NCI-H2171 treated with DMSO at 0.1 percent for 48 hours (cell line): ENCODE results near the gene POU2AF1.

Experiments
- DNase-seq: peaks from one replicate; lab custom pipeline; 2025; lab: John Stamatoyannopoulos, UW

POU2AF1 gene

DNA sequence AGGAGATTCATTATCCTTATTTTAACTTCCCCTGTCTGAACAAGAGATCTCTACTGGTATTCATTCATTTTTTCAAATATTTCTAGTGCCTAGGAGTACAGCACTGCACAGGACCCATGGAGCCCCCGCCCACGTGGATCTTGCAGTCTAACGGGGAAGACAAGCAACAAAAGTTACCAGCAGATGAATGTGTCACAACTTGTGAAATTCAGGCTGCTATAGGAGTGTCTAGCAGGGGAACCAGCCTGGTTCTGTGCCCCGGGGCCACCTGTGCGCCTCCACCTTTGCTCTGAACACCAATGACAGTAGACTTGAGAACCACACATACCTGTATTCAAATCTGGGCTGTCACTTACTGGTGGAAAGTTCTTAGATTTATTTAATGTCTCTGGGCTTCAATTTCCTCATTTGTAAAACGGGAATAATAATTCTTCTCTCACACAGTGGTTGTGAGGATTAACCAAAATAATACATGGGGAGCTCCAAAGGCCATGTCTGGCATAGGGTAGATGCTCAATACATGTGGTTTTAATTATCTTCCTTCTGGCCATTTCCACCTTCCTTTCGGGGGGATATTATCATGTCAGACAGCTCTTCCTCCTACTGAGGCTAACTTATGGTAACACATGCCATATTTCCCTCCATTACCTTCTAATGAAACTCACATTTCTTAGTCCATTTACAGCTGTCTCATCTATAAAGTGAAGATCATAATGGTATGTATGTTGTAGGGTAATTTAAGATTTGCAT, 17.8 kb downstream of the POU2AF1 start:
- no peak for DNase-seq

DNA sequence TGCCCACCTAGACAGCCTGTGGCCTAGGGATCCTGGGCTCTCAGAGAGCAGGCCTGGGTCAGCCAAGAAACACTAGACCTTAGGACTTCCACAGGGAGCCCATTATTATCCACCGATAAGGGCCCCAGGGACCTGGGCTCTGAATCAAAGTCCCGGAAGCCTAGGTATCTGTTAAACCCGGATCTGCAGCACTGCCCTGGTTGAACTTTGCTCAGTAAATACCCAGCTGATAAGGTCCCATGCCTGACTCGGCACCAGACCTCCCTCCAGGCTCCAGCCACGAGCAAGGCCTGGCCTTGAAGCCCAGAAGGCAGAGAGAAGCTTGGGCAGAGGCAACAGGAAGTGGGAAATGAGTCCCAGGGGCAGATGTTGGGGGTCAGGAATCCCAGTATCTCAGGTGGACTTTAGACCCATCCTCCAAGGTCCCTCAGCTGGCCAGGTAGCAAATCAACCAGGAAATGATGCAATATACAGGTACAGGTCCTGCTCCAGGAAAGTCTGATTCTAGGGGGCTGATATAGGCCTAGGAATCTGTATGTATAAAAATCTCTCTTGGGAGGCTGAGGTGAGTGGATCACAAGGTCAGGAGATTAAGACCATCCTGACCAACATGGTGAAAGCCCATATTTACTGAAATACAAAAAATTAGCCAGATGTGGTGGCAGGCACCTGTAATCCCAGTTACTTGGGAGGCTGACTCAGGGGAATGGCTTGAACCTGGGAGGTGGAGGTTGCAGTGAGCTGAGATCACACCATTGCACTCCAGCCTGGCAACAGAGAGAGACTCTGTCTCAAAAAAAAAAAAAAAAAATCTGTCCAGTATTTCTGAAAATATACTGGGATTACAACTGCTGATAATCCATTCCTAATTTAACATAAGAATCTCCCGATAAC, 18.7 kb downstream of the POU2AF1 start:
- no peak for DNase-seq

DNA sequence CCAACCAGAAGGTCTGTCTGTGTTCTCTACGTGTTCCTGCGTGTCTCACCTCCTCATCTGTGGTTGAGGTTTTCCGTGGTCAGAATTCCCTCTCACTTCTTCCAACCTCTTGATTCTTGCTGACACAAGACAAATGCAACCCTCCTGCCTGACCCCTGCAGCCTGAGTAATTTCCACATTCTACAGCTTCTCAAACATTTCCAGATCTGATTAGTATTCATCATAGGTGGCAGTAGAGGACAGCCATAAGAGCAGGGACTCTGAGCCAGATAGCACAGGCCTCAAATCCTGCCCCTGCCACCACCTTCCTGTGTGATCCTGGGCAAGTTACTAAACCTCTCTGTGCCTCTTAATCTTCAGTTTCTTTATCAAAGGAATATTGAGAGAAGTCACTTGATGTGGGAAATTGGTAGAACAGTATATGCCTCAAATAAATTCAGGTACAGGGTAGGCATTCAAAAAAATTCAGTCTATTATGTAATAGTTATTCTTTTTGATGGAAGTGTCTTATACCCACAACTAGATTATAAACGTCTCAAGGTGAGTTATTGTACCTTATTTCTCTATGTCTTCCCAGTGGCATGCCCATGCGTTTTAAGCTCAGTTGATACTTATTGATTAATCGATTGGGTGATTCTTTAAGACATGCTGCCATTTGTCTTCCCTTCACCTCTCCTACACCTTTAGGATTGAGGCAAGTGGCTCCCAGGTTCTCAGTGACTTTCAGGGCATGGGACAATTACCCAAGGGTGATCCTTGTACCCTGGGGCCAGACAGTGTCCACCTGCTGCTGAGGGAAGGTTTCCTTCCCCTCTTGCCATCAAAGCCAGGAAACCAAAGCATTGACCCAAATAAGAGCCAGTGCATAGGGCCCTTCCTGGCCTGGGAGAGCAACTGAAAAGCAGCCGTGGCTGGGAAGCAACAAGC, 19.6 kb downstream of the POU2AF1 start:
- DNase-seq: peak; percentile 14

DNA sequence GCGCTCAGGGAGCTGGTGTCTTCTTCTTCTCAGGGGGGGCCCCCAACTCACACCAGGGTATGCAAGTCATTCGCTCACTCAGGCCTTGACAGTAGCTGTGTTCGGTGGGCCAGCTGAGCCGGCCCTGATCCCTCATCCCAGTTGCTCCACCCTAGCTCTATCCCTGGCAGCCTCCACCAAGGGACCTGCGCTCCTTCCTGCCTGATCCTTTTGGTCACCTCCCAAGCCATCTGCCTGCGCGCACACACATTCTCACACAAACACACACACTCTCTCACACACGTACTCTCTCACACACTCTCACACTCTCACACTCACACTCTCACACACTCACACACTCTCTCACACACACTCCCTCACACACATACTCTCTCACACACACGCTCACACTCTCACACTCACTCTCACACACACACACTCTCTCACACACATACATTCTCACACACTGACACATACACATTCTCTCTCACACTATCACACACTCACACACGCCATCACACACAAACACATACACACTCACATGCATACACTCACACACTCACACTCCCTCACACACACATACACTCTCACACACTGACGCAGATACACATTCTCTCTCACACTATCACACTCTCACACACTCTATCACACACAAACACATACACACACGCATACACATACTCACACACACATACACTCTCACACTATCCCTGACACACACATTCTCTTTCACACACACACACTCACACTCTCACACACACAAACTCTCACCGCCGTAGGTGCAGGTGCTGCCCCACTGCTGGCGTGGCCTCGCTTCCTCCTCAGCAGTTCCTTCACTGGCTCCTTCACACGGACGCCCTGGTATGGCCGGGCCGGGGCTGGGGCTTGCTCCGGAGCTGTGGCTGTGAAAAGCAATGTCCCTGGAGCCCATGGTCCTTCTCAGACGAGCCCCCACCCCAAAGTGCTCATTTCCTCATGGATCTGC, 20.8 kb downstream of the POU2AF1 start:
- DNase-seq: no peak

DNA sequence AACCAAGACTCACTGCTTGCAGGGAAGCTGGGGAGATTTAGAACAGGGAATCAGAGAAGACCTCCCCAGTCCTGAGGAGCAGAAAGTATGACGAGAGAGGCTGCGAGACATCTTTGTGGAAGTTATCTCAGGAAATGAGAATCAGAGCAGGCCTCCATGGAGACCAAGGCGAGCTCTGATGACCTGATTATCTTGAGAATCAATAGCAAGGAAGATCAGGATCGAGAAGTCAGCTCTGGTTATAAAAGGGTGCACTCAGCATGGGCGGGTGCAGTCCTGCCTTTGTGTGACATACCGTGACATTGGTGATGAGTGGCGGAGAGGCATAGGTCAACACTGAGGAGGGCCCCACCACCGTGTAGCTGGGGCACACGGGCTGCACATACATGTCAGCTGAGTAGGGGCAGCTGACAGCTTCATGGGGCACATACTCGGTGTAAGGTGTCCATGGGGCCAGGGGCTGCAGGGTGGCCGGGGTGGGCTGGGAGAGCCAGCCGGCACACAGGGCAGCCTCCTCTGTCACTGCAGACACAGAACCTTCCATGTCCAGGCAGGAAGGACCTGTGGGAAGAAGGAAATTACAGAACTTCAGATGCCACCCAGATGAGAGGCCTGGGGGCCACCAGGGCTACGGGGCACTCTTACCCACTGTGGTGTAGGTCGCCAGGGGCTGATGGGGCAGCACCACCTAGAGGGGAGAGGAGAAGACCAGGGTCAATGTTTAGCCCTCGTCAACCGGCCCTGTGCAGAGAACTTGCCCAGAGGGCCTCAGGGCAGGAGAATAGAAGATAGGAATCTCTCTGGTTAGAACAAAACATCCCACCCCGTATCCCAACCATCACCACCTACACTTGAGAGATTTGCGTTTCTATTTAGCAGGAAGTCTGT, 21.7 kb downstream of the POU2AF1 start:
- DNase-seq: no peak

DNA sequence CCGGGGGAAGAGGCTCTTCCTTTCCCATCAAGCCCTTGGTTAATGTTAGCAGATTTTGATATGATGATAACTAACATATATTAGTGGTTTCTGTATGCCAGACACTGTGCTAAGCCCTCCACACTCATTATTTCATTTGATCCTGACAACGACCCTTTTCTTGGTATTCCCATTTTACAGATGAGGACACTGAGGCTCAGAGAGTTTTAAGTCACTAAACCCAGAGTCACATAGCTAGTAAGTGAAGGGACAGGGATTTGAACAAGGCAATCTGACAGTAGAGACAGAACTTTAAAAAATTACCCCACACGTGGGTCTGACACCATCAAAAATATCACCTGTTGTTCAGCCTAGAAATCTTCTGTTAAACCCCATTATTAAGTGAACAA, 22.4 kb downstream of the POU2AF1 start:
- no peak for DNase-seq

DNA sequence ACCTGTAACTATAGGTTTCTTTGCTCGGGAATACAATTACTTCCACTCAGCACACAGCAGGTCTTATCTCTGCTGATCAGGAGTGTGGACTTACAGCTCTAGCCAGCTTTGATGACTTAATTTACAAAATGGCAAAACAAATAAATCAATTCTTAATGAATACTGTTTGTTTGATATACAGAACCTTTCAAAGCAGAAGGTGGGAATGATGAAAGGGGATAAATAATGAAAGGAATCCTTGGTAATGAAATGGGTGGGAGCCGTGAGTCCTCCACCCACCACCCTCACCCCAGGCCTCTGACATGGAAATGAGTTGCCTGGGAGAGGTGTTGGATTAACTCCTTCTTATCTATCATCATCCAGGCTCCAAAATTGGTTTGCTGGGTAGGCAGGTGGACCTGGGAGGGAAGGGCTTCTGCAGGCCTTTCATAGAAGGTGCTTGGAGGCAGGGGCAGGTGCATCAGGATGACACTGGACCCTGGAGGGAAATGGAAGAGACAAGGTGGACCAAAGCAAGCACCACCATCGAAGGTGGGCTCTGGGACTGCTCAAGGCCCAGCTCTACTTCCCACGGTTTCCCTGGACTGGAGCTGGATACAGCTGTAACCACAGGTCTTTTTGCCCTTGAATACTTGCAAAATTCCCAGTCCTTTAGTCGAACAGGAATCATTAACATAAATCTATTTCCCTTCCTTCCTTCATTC, 23.0 kb downstream of the POU2AF1 start:
- DNase-seq: no peak

DNA sequence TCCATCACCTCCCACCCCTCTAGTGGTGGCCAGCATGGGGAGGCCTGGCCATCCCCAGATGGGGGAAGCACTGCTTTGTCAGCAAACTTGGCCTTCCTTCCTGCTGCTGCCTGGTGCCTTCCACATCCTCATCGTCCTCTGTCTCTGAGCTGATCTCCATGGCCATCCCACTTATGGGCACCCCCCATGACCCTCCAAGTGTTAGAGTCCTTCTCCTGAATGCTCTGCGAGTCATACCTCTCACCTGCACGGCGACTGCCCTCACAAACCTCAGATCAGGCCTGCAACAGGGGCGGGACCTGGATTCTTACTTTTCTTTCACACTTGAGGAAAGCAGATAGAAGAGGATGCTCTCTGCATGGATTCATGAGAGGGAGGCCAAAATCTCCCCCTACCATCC, 24.0 kb downstream of the POU2AF1 start:
- no peak for DNase-seq

DNA sequence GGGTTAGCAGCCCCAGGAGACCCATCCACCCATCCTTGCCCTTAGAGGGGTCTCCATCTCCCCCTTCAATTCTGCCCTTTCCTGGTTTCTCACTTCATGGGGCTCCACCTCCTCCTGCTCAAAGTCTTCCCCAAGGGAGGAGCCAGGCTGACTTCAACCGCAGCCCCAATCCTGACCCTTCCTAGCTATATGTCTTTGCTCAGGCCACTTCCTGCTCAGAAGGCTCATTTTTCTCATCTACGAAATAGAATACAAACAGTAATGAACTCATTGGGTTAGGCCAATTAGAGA, 24.5 kb downstream of the POU2AF1 start:
- DNase-seq: no peak

DNA sequence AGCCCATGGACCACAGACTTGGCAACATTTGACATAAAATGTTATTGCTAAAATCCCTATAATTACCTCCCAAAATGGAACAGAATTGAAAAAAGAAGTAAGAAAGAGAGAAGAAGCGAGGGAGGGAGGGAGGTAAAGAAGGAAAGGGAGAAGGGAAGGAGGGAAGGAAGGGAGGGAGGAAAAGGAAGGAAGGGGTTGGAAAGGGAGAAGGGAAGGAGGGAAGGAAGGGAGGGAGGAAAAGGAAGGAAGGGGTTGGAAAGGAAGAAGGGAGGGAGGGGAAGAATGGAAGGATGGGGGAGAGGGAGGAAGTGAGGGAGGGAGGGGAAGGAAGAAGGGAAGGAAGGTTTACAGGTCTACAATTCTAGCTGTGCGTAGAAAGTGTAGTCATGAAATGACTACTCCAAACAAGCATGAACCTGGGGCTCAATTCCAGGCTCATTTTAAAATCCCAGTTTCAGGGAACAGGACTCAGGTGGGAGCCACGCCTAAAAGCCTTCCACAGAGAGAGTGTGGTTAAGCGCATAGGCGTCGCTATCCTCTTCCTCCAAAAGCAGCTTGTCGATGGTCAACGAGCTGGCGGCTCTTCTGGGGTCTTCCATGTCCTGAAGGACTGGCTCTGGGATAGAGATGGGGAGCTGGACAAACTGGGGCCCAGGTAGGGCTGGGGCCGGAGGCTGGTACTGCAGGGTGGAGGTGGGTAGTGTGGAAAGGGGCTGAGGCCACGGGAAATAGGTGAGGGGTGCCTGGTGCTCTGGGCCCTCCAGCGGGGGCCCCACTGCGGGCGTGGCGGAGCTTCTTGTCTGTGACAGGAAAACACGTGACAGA, 25.1 kb downstream of the POU2AF1 start:
- DNase-seq: no peak

DNA sequence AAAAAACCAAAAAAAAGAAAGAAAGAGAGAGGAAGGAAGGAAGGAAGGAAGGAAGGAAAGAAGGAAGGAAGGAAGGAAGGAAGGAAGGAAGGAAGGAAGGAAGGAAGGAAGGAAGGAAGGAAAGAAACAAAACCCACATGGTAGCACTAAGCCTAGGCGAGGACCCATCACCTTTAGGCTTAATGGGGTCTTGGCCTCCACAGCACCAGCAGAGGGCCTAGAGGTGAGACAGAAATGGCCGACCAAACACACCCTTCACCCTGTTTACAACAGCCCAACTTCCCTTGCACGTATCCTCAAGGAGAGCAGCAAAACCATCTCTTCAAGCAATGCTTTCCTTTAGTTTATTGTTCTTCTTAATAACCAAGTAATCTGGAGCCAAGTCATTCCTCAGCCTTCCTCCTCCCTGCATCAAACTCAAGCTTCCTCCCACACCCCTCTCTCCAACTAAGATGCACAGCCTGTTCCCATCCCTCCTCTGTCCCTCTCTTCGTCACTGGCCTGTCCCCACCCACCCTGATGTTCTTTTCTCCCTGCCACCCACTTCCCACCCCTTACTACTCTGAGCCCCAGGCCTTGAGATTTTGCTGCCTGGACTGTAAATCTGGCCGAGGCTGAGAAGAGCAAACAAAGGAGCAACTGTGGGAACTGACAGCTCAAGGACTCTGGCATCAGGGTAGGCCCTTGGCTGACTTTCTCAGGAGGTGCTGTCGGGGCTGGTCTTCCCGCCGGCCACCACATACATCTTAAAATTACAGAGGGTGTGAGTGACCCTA, 26.0 kb downstream of the POU2AF1 start:
- DNase-seq: no peak

DNA sequence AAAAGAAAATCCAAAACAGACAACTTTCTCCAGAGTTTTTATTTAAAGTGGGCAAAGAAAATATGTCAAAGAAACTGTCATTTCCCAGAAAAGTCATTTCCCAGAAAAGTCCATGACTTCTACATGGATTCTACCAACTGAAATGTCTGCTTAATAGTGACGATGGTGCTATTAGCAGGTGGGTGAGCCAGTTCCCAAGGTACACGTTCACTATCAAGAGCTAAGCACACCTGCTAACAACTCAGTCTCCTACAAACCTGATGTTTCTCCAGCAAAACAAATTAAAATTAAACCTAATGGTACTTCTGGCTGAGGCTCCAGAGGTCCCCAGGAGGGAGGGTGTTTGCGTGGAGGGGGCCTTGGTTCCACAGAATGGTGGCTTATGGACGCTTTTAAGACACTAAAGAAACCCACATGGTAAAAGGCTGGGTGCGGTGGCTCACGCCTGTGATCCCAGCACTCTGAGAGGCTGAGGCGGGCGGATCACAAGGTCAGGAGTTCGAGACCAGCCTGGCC, 26.8 kb downstream of the POU2AF1 start:
- DNase-seq: no peak

DNA sequence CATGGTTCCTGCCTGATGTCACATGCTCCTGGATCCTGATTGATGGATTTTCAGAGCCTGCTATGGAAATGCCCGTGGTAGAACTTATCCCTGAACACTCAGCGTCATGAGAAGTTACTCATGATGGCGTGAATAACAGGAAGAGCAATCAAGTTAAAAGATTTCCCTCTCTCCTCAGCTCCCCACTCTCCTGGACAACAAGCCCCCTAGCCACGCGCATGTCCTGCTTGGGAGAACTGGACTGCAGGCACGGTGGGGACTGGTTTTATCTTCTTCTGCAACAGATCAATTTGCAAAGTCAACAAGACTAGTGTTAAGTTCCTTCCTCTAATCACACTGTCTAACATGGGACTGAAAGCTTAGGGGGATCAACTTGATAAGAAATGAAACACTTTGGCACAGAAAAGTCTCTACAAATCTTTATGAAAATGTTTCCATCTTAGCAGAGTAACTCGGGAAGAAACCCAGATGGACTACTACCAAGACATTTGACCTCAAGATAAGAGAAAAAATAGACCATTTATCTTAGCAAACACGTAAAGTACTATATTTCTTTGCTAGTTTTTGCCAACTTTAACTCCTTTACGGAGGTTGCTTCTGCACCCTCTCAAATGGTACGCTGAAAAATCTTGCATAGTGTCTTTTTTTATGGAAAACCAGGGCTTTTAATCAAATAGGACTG, 27.6 kb downstream of the POU2AF1 start:
- no peak for DNase-seq

DNA sequence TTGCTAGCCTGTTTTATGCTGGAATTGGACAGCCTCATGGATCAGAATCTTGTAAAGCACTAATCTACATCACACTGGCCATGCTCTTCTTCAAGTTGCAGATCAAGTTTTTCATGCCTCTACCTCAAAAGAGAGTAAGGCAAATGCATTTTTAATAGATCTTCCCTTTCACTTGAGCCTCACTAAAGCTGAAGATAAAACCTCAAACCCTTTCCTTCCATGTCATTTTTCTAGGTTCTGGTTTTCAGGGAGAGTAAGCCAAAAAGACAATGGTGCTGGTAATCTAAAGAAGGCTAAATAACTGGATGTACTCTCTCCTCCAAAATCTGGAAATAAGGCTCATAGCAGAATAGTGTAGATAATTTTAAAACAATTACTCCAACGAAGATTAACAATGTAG, 28.3 kb downstream of the POU2AF1 start:
- DNase-seq: no peak

DNA sequence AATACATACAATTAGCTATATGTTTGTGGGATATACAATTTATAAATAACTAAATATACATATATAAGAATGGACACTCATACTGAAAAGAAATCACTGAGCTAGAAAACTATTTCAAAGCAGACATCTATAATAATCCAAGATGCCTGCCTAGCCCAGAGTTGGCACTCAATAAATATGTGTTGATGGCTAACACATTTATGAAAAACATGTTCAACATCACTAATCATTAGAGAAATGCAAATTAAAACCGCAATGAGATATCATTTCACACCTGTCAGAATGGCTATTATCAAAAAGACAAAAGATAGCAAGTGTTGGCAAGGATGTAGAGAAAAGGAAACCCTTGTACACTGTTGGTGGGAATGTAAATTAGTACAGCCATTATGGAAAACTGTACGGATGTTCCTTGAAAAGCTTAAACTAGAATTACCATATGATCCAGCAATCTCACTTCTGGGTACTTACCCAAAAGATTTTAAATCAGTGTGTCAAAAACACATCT, 29.8 kb downstream of the POU2AF1 start:
- DNase-seq: no peak

DNA sequence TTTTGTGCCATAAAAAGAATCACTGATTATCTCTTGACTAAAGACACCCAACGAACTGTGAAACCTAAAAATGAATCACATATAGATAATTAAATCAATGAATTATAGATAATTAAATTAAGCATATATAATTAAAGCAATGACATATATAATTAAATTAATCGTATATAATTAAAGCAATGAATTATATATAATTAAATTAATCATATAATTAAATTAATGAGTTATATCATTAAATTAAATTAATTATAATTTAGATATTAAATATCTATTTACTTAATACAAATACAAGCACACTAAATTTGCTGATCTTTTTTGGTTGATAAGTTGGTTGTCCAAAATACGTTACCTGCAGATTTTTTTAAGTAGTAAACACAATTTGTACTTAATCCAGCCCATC, 30.9 kb downstream of the POU2AF1 start:
- DNase-seq: no peak

DNA sequence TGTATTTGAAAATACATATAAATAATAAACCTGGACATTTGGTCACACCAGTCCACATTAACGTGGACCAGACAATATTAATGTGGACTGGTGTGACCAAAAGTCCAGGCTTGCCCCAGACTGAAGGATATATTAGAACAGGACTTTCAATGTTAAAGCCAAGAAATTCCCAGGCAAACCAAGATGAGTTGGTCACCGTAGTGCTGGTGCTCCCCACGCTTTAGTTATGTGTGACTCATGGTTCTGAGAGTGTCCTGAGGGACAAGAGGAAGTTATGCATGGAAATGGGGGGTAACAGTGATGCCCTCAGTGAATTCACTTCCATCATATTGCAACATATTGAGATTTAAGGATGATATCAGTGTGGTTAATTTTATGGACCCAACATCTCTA, 31.4 kb downstream of the POU2AF1 start:
- DNase-seq: no peak
